ENCODE measurements around the gene GOLGA8T. TPM values are rescaled to one million over a fixed set of nuclear protein-coding genes. Genes with fewer than 3 reads are reported as not detected.
"Not testable (repeated sequence)": the region's sequence is repeated elsewhere in the genome, so short reads cannot be mapped to it uniquely, and the experiment has no call there.

Gene GOLGA8T
- not detected for total RNA-seq

DNA sequence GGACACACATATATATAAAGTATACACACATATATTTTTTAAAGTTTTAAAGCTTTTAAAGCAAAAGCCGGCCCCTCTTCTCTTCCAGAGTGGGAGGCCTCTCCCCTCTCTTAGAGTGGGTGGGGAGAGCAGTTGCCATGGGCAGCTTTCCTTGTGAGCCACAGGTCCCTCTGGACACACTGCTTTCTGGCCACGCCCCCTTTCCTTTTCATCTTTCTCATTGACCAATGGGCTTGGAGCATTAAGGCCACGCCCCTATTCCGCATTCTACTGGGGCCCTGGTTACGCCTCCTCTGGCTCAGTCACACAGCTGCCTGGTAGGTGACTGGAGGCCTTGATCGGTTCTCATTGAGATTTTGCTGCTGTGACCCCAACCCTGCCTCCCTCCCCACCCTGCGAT lies at the start of gene GOLGA8T:
Gene GOLGA8T, plus strand, starts transcription at position 301 of the 400 bp plus-strand sequence. Its CDS starts 98 bp downstream, at position 399.
- ATAC-seq, H3K4me3 ChIP-seq, H3K4me1 ChIP-seq, H3K27ac ChIP-seq, H3K36me3 ChIP-seq, H3K27me3 ChIP-seq, H3K9me3 ChIP-seq: not testable (repeated sequence)
- WGBS, 2 donors (ENCODE audit: low coverage in 1 of 2) = no CpG with 5 or more reads among the region's 7 CpGs

- H3K27ac ChIP-seq, H3K27me3 ChIP-seq, H3K4me3 ChIP-seq, ATAC-seq, H3K36me3 ChIP-seq, H3K4me1 ChIP-seq, H3K9me3 ChIP-seq: not testable (repeated sequence)
- WGBS, 2 donors (ENCODE audit: low coverage in 1 of 2) = no CpG with 5 or more reads among the region's 8 CpGs
Observed at GRCh38 chr15:30097827-30098226, 37.0 kb upstream of the GOLGA8T start.

DNA sequence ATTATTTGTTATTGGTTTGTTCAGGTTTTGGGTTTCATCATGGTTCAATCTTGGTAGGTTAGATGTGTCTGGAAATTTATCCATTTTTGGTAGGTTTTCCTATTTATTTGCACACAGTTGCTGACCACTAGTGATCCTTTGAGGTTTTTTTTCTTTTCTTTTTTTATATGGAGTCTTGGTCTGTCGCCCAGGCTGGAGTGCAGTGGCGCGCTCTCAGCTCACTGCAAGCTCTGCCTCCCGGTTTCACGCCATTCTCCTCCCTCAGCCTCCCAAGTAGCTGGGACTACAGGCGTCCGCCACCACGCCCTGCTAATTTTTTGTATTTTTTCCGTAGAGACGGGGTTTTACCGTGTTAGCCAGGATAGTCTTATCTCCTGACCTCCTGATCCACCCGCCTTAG lies 32.0 kb upstream of the GOLGA8T start:
- WGBS, 2 donors (ENCODE audit: low coverage in 1 of 2) = no CpG with 5 or more reads among the region's 12 CpGs
- not testable (repeated sequence) for ATAC-seq, H3K9me3 ChIP-seq, H3K36me3 ChIP-seq, H3K27ac ChIP-seq, H3K27me3 ChIP-seq, H3K4me3 ChIP-seq, H3K4me1 ChIP-seq

GRCh38 chr15:30103941-30104507 lies 30.8 kb upstream of the GOLGA8T start:
- ATAC-seq = peak; percentile 67
- H3K36me3 ChIP-seq, H3K4me1 ChIP-seq, H3K27ac ChIP-seq, H3K9me3 ChIP-seq, H3K4me3 ChIP-seq, H3K27me3 ChIP-seq: not testable (repeated sequence)
- WGBS, 2 donors (ENCODE audit: low coverage in 1 of 2) = no CpG with 5 or more reads among the region's 42 CpGs

GRCh38 chr15:30110591-30110990 lies 24.3 kb upstream of the GOLGA8T start:
- not testable (repeated sequence) for H3K36me3 ChIP-seq, H3K9me3 ChIP-seq, H3K27me3 ChIP-seq, ATAC-seq, H3K4me3 ChIP-seq, H3K4me1 ChIP-seq, H3K27ac ChIP-seq
- no CpG with 5 or more reads among the region's 4 CpGs for WGBS, 2 donors (ENCODE audit: low coverage in 1 of 2)

DNA sequence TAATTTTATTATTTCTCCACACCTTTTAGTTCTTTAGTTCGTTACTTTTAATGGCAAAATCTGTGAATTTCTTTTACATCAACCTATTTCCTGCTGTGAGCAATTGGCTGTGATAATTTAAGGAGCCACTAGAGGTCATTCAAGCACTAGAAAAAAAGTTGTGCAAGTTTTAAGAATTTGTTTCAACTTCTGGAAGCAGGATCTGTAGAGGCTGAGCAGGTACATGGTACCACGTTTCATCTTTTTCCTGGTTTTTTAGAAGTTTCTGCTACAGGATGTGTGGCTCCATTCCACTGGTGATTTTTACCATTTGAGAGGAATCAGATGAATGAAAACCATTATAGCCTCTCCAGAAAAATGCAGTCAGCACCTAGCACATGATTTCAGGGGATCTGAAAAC lies 4.8 kb upstream of the GOLGA8T start:
- H3K27ac ChIP-seq = not testable (repeated sequence)
- TF ChIP-seq, protein P1, sequence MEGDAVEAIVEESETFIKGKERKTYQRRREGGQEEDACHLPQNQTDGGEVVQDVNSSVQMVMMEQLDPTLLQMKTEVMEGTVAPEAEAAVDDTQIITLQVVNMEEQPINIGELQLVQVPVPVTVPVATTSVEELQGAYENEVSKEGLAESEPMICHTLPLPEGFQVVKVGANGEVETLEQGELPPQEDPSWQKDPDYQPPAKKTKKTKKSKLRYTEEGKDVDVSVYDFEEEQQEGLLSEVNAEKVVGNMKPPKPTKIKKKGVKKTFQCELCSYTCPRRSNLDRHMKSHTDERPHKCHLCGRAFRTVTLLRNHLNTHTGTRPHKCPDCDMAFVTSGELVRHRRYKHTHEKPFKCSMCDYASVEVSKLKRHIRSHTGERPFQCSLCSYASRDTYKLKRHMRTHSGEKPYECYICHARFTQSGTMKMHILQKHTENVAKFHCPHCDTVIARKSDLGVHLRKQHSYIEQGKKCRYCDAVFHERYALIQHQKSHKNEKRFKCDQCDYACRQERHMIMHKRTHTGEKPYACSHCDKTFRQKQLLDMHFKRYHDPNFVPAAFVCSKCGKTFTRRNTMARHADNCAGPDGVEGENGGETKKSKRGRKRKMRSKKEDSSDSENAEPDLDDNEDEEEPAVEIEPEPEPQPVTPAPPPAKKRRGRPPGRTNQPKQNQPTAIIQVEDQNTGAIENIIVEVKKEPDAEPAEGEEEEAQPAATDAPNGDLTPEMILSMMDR (IDR thresholded peaks at IDR 0.05) = peak in 1 of 4 experiments; percentile 11

GRCh38 chr15:30143246-30143645 lies 8.4 kb downstream of the GOLGA8T start:
- not testable (repeated sequence) for H3K27me3 ChIP-seq, H3K4me1 ChIP-seq, H3K27ac ChIP-seq, H3K36me3 ChIP-seq, H3K9me3 ChIP-seq, ATAC-seq, H3K4me3 ChIP-seq
- no CpG with 5 or more reads among the region's 5 CpGs for whole genome bisulfite sequencing, 2 donors (ENCODE audit: low coverage in 1 of 2)

More for the DNA sequence above, 4.8 kb upstream of the GOLGA8T start:
- H3K36me3 ChIP-seq, H3K9me3 ChIP-seq, ATAC-seq, H3K4me1 ChIP-seq, H3K4me3 ChIP-seq, H3K27me3 ChIP-seq: not testable (repeated sequence)
- WGBS, 2 donors (ENCODE audit: low coverage in 1 of 2) = no CpG with 5 or more reads among the region's 2 CpGs

DNA sequence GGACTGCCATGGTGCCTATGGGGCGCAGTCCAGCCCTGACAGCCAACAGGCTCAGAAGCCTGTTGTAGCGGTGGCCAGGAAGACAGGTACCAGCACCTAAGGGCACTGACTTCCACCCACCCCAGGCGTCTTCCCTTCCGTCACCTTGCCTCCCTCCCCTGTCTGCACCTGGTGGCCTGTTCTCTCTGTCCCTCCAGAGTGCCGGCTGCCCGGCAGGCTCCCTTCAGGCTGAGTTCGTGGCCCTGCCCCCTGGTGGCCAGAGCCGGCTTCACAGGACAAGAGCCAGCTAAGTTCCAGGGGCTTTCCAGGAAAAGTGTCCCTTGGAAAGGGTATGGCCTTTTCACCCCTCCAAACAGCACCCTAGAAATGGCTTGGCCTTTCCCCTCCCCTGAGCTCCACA lies 15.0 kb downstream of the GOLGA8T start:
- H3K27me3 ChIP-seq, H3K4me3 ChIP-seq, H3K4me1 ChIP-seq, H3K9me3 ChIP-seq, ATAC-seq, H3K36me3 ChIP-seq, H3K27ac ChIP-seq: not testable (repeated sequence)
- no CpG with 5 or more reads among the region's 8 CpGs for WGBS, 2 donors (ENCODE audit: low coverage in 1 of 2)

GRCh38 chr15:30162479-30163357 lies 27.9 kb downstream of the GOLGA8T start:
- WGBS, 2 donors (ENCODE audit: low coverage in 1 of 2) = 47 to 57% methylated on average over 3 to 4 of the region's 4 CpGs
- not testable (repeated sequence) for ATAC-seq, H3K4me1 ChIP-seq, H3K27me3 ChIP-seq, H3K36me3 ChIP-seq, H3K4me3 ChIP-seq, H3K9me3 ChIP-seq, H3K27ac ChIP-seq

DNA sequence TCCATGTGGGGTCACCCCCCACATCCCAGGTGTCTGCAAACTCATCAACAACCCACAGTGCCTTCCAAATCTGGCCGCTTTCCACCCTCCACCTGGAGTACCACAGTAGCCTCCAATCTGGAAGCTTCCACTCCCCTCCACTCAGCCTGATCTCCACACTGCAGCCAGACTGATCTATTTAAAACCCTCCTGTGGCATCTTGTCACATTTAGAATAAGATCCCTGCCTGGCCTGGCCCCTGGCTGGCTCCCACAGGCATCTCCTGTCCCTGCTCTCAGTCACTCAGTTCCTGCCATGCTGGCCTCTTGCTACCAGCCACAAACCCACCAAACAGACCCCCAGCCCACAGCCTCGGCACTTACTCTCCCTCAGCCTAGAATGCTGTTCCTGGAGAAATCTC lies 28.9 kb downstream of the GOLGA8T start:
- not testable (repeated sequence) for H3K36me3 ChIP-seq, ATAC-seq
- WGBS, 2 donors (ENCODE audit: low coverage in 1 of 2) = 100% methylated on average over 1 of the region's 2 CpGs; no CpG with 5 or more reads in 1 of the 2 donors

GRCh38 chr15:30164257-30164656 lies 29.4 kb downstream of the GOLGA8T start:
- not testable (repeated sequence) for ATAC-seq, H3K27me3 ChIP-seq, H3K27ac ChIP-seq, H3K4me1 ChIP-seq, H3K4me3 ChIP-seq, H3K9me3 ChIP-seq, H3K36me3 ChIP-seq
- no CpG with 5 or more reads among the region's 7 CpGs for WGBS, 2 donors (ENCODE audit: low coverage in 1 of 2)

More for the DNA sequence above, 28.9 kb downstream of the GOLGA8T start:
- not testable (repeated sequence) for H3K27ac ChIP-seq, H3K4me1 ChIP-seq, H3K9me3 ChIP-seq, H3K4me3 ChIP-seq, H3K27me3 ChIP-seq

DNA sequence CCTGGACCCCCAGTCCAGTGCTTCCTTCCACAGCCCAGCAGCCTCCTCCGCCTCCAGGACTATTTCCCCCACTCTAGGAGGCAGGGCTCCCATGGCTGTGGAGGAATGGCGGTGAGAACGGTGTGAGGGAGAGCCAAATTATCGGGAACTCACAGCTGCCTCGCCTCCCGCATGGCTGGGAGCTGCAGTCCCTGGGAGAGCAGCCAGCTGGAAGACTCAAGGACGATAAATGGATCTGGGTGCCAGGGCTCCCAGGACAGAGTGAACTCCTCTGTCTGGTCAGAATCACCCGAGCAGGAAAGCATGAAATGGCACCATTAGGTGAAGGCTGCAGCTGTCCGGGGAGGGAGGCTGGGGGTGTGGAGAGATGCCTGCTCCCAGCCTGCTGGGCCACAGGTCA lies 32.6 kb downstream of the GOLGA8T start:
- WGBS, 2 donors (ENCODE audit: low coverage in 1 of 2) = no CpG with 5 or more reads among the region's 9 CpGs
- H3K36me3 ChIP-seq, H3K27me3 ChIP-seq, H3K4me1 ChIP-seq, H3K27ac ChIP-seq, H3K9me3 ChIP-seq, ATAC-seq, H3K4me3 ChIP-seq: not testable (repeated sequence)

DNA sequence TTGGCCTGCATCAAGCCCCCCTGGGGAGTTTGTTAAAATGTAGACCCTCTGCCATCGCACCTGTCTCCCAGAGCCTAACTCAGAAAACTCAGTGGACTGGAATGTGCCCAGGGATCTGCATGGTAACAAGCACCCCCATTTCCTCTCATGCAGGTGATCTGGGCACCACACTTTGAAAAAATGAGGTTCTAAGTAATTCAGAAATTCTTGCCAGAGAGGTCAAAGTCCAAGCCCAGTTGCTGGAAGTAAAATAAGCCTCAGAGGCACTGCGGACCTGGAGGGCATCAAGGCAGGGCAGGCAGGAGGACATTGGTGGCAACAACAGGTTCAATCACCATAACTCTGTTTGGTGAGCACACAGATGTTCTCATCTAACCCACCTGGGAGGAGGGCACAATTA lies 33.0 kb downstream of the GOLGA8T start:
- WGBS, 2 donors (ENCODE audit: low coverage in 1 of 2) = no CpG with 5 or more reads among the region's 2 CpGs
- not testable (repeated sequence) for H3K36me3 ChIP-seq, ATAC-seq, H3K4me3 ChIP-seq, H3K4me1 ChIP-seq, H3K27ac ChIP-seq, H3K9me3 ChIP-seq, H3K27me3 ChIP-seq
